GM21515 (cell line): Measurements from ENCODE around the gene PARP6.

Experiments used
- ATAC-seq: cut with Tn5 transposase; IDR thresholded peaks from one replicate; pipeline ENCODE4 v1.9.1; 2021; ENCODE audit not compliant: unreplicated experiment

The PARP6 gene

DNA sequence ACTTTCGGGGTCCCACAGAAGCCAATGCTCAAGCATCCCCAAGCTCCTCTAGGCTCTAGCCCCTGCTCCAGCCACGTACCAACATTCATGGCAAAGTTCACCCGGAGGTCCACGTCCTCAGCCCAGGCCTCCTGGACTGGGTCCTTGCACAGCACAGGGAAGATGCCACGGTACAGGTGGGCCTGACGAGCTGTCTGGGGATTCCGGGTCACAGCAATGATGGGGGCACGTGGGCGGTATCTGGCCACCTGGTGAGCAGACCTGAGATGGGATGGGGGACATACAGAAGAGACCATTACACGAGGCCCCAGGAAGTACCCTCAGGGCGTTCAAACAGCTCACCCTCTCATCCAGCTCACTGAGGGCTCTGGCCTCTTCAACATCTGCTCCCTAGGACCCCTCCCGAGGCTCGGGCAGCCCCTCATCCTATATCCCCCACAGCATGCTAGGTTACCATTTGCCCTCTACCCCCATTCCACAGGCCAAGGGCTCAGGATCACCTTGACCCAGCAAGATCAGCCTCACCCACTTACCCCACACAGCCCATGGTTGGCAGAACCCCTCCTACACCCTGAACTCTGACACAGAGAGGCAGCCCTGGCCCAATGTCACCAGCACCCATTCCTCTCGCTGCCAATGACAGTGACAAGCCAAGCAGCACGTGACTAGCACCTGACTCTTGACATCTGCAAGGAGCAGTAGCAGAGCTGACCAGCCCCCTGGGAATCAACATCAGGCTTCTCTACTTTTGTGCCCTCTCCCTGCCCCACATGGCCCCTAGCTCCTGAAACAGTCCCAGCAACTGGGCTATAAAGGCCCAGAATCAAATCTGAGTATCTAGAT, 71.7 kb downstream of the PARP6 start:
- ATAC-seq: no peak

GRCh38 chr15:72199721-72200212, 72.6 kb downstream of the PARP6 start:
- ATAC-seq: no peak

GRCh38 chr15:72199205-72199515, 73.2 kb downstream of the PARP6 start:
- ATAC-seq: no peak

DNA sequence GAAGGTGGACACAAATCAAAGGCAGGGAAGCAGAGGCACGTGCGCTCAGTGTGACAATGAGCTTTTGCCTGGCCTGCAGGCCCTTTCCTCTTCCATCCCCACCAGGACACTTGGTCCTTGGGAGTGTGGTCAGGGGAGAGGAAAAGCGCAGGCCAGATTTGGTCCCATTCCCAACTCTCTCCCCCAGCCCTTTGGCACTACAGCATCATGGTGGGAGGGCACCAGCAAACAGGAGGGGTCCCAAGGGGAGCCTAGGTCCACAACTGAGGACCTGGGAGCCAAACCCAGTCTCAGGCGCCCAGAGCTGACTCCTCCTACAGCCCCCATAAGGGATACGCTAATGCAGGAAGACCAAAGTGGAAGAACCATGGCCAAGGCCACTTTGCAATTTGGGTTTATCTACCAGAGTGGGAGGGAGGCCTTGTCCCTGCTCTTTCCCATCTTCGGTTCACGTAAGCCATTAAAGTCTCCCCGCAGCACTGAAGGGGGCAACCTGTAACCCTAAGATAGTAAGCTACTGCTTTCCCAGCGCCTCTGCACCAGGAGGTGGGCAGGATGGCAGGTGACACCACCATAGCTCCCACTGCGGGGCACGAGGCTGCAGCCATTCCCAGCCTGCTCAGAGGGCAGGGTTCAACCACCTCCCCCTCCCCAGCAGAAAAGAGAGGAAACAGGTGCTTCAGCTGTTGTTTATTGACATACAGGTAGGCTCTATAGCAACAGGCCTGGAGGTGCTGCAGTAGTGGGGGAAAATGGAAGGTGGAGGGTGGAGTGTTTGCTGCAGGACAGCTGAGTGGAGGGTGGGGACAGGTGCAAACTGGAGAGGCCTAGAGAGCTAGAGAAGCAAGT, 73.8 kb downstream of the PARP6 start:
- no peak for ATAC-seq

- peak; percentile 37 for ATAC-seq
Observed at GRCh38 chr15:72197460-72198355, 74.6 kb downstream of the PARP6 start, which contains the start of gene GRAMD2A. GRAMD2A (minus strand) TSS chr15:72197787.

- ATAC-seq: no peak
Observed at GRCh38 chr15:72197041-72197459, 75.3 kb downstream of the PARP6 start.

GRCh38 chr15:72196409-72197040, 75.8 kb downstream of the PARP6 start:
- no peak for ATAC-seq

DNA sequence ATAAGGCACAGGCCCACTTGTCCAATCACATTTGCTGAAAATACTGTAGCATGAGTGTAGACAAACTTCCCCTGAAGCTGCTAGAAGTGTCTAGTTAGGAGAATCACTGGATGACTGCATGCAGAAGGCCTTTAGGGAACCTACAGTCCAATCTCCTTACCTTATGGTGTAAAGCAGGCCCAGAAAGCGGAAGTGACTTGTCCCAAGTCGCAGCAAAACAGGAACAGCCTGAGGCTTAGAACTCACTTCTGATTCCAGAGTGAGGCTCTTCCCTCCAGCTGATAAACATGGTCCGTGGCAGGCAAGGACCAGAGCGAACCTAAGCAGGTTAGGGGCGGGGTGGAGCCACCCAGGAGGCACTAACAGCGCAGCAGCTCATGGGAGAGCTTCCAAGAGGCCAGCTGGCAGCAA, 77.2 kb downstream of the PARP6 start:
- no peak for ATAC-seq

GRCh38 chr15:72193836-72194396, 78.4 kb downstream of the PARP6 start:
- ATAC-seq: no peak

DNA sequence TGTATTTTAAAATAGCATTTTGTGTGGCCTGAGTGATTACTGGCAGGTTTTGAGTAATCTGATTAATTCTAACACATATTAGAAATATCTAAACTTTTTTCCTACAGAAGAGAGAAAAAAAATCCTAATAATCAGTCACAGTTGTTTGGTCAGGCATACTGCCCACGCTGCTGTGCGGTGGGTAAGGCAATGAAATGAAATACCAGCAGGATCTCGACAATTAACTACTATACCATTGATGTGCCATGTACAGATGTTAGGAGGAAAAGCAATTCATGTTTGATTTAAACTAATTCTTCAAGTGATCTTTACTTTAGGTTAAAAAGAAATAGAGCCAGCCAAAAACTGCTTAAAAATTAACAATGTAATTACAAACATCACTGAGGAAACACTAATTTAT, 79.9 kb downstream of the PARP6 start:
- ATAC-seq: no peak
